Karpas-422 (cell line): ENCODE results near the gene MAP3K10. TPM values are rescaled to one million over a fixed set of nuclear protein-coding genes. Genes with fewer than 3 reads are reported as not detected.
"Not testable (repeated sequence)": the region's sequence is repeated elsewhere in the genome, so short reads cannot be mapped to it uniquely, and the experiment has no call there.

Experiments used
- DNase-seq: peaks from one replicate; pipeline ENCODE4 v3.0.0-alpha.2; 2015
- H2AFZ ChIP-seq: fragments of 200-600 bp; sonication (generic); 2 replicates; pipeline ENCODE4 v1.6.1; 2014; ENCODE audit warnings: antibody characterized with exemption, low read length, mixed read lengths
- H3K27ac ChIP-seq: fragments of 200-600 bp; sonication (generic); 2 replicates; pipeline ENCODE4 v1.5.1; 2014; ENCODE audit warnings: mild to moderate bottlenecking, low read length, moderate library complexity
- H3K27me3 ChIP-seq: fragments of 200-600 bp; sonication (generic); 2 replicates; pipeline ENCODE4 v1.6.1; 2014; ENCODE audit warnings: low read length, mixed read lengths
- H3K36me3 ChIP-seq: fragments of 200-600 bp; sonication (generic); 2 replicates; pipeline ENCODE4 v1.6.1; 2014; ENCODE audit warnings: low read length, mixed read lengths; ENCODE audit not compliant: insufficient read depth
- H3K4me1 ChIP-seq: fragments of 200-600 bp; sonication (generic); 2 replicates; pipeline ENCODE4 v1.6.1; 2014; ENCODE audit warnings: mild to moderate bottlenecking, low read length, mixed read lengths
- H3K4me2 ChIP-seq: fragments of 200-600 bp; sonication (generic); 2 replicates; pipeline ENCODE4 v1.6.1; 2014; ENCODE audit warnings: low read length, low read depth, mild to moderate bottlenecking; ENCODE audit not compliant: poor library complexity, severe bottlenecking
- H3K4me3 ChIP-seq: fragments of 200-600 bp; sonication (generic); 2 replicates; pipeline ENCODE4 v1.5.1; 2014; ENCODE audit warnings: mild to moderate bottlenecking, antibody characterized with exemption, low read length, mixed read lengths
- H3K79me2 ChIP-seq: fragments of 200-600 bp; sonication (generic); 2 replicates; pipeline ENCODE4 v1.6.1; 2014; ENCODE audit warnings: mild to moderate bottlenecking, low read length, mixed read lengths
- H3K9ac ChIP-seq: fragments of 200-600 bp; sonication (generic); 2 replicates; pipeline ENCODE4 v1.6.0; 2014; ENCODE audit warnings: low read length
- H3K9me2 ChIP-seq: fragments of 200-600 bp; sonication (generic), shearing (Covaris generic); replicated peaks from 2 replicates; pipeline ENCODE4 v1.6.0; 2014; ENCODE audit warnings: mild to moderate bottlenecking, low read length, moderate library complexity; ENCODE audit not compliant: insufficient read depth
- H3K9me3 ChIP-seq: fragments of 300-700, 200-600 bp; sonication (generic); 2 replicates; pipeline ENCODE4 v1.6.1; 2014; ENCODE audit warnings: low read length, mixed read lengths
- H4K20me1 ChIP-seq: fragments of 200-600 bp; sonication (generic); 2 replicates; pipeline ENCODE4 v1.6.1; 2014; ENCODE audit warnings: mild to moderate bottlenecking, antibody characterized with exemption, low read length, low read depth; ENCODE audit not compliant: insufficient read depth
- total RNA-seq: library from RNA; depleted of rRNA; stranded (reverse); fragments of >200 nt; shearing (Covaris generic); gene quantifications from 2 replicates; pipeline ENCODE4 v1.2.3, GENCODE V29; 2014; ENCODE audit warnings: low replicate concordance

The MAP3K10 gene
- total RNA-seq, 1 experiment from 2014 or later, result 7.6 TPM

GRCh38 chr19:40165362-40165937 lies 25.8 kb upstream of the MAP3K10 start:
- no peak overlapping the region for H3K4me2 ChIP-seq
- no peaks in the 10 kb centered on the region for H3K9me2 ChIP-seq
- no peaks in the 10 kb centered on the region for H3K9me3 ChIP-seq
- no peak overlapping the region for H3K4me3 ChIP-seq
- no peaks in the 10 kb centered on the region for H3K4me1 ChIP-seq
- no peak overlapping the region for H3K27ac ChIP-seq
- H3K36me3 ChIP-seq, result no peaks in the 10 kb centered on the region
- H3K27me3 ChIP-seq, result no peaks in the 10 kb centered on the region
- DNase-seq, result peak; percentile 84
- no peaks in the 10 kb centered on the region for H3K79me2 ChIP-seq
- no peaks in the 10 kb centered on the region for H4K20me1 ChIP-seq
- no peak overlapping the region for H2AFZ ChIP-seq
- H3K9ac ChIP-seq, result no peak overlapping the region

DNA sequence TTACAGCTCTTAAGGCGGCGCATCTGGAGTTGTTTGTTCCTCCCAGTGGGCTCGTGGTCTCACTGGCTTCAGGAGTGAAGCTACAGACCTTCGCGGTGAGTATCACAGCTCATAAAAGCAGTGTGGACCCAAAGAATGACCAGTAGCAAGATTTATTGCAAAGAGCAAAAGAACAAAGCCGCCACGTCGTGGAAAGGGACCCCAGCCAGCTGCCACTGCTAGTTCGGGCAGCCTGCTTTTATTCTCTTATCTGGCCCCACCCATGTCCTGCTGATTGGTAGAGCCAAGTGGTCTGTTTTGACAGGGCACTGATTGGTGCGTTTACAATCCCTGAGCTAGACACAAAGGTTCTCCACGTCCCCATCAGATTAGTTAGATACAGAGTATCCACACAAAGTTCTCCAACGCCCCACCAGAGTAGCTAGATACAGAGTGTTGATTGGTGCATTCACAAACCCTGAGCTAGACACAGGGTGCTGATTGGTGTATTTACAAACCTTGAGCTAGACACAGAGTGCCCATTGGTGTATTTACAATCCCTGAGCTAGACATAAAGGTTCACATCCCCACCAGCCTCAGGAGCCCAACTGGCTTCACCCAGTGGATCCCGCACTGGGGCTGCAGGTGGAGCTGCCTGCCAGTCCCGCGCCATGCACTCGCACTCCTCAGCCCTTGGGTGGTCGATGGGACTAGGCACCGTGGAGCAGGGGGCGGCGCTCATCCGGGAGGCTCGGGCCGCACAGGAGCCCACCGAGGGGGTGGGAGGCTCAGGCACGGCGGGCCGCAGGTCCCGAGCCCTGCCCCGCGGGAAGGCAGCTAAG lies 21.5 kb upstream of the MAP3K10 start:
- H3K27me3 ChIP-seq, H3K36me3 ChIP-seq, H3K4me1 ChIP-seq, DNase-seq, H3K9ac ChIP-seq, H3K4me2 ChIP-seq, H2AFZ ChIP-seq, H3K79me2 ChIP-seq, H3K9me2 ChIP-seq, H3K9me3 ChIP-seq, H4K20me1 ChIP-seq, H3K27ac ChIP-seq, H3K4me3 ChIP-seq: not testable (repeated sequence)

DNA sequence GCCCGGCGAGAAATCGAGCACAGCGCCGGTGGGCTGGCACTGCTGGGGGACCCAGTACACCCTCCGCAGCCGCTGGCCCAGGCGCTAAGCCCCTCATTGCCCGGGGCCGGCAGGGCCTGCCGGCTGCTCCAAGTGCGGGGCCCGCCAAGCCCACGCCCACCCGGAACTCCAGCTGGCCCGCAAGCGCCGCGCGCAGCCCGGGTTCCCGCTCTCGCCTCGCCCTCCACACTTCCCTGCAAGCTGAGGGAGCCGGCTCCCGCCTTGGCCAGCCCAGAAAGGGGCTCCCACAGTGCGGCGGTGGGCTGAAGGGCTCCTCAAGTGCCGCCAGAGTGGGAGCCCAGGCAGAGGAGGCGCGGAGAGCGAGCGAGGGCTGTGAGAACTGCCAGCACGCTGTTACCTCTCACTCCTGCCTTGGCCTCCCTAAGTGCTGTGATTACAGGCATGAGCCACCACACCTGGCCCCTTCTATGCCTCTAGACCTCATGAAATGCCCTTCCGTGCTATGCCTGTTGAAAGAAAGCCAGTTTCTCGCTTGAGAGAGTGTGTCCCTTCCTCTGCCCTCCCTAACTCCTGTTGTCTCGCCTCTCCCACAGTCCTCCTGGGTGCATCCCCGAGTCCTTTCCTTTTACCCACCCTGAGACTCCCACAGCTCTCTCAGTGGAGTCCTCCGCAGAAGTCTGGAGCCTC lies 20.8 kb upstream of the MAP3K10 start:
- DNase-seq, H3K36me3 ChIP-seq, H3K79me2 ChIP-seq, H3K9ac ChIP-seq, H3K4me1 ChIP-seq, H3K4me3 ChIP-seq, H3K4me2 ChIP-seq, H4K20me1 ChIP-seq, H3K27ac ChIP-seq, H3K27me3 ChIP-seq, H3K9me3 ChIP-seq, H2AFZ ChIP-seq, H3K9me2 ChIP-seq: not testable (repeated sequence)

GRCh38 chr19:40171293-40171692 lies 19.9 kb upstream of the MAP3K10 start:
- H3K79me2 ChIP-seq, H3K27me3 ChIP-seq, H4K20me1 ChIP-seq, H2AFZ ChIP-seq, H3K9me3 ChIP-seq, H3K27ac ChIP-seq, H3K36me3 ChIP-seq, H3K9ac ChIP-seq, H3K4me1 ChIP-seq, DNase-seq, H3K4me3 ChIP-seq, H3K9me2 ChIP-seq, H3K4me2 ChIP-seq: not testable (repeated sequence)

- H3K4me2 ChIP-seq, result no peak overlapping the region
- no peak for DNase-seq
- H2AFZ ChIP-seq, result no peak overlapping the region
- no peaks in the 10 kb centered on the region for H4K20me1 ChIP-seq
- no peaks in the 10 kb centered on the region for H3K27me3 ChIP-seq
- no peak overlapping the region for H3K9ac ChIP-seq
- no peaks in the 10 kb centered on the region for H3K9me3 ChIP-seq
- no peaks in the 10 kb centered on the region for H3K4me1 ChIP-seq
- H3K79me2 ChIP-seq, result no peaks in the 10 kb centered on the region
- no peak overlapping the region for H3K27ac ChIP-seq
- H3K9me2 ChIP-seq, result no peaks in the 10 kb centered on the region
- H3K36me3 ChIP-seq, result no peaks in the 10 kb centered on the region
- H3K4me3 ChIP-seq, result no peak overlapping the region
Observed at GRCh38 chr19:40174092-40174491, 17.1 kb upstream of the MAP3K10 start.

DNA sequence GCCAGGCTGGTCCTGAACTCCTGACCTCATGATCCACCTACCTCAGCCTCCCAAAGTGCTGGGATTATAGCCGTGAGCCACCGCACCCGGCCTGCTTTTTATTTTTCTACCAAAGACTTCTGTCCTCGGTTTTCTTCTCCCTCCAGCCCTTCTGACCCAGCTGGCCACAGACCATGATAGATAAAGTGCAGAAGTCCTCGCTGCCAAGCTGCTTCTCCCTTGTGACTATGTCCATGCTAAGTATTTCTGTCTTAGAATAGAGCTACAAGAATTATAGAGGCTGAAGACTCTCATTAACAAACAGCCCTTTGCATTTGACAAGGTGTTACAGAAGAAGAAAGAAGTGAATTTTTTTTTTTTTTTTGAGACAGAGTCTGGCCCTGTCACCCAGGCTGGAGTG lies 15.4 kb upstream of the MAP3K10 start:
- no peak overlapping the region for H3K9ac ChIP-seq
- H3K36me3 ChIP-seq, result no peaks in the 10 kb centered on the region
- H3K79me2 ChIP-seq, result no peaks in the 10 kb centered on the region
- H4K20me1 ChIP-seq, result no peaks in the 10 kb centered on the region
- H3K9me3 ChIP-seq, result no peaks in the 10 kb centered on the region
- no peak overlapping the region for H3K4me3 ChIP-seq
- H3K27me3 ChIP-seq, result no peaks in the 10 kb centered on the region
- H3K4me2 ChIP-seq, result no peak overlapping the region
- no peak overlapping the region for H2AFZ ChIP-seq
- H3K4me1 ChIP-seq, result no peaks in the 10 kb centered on the region
- no peaks in the 10 kb centered on the region for H3K9me2 ChIP-seq
- no peak for DNase-seq
- no peak overlapping the region for H3K27ac ChIP-seq

GRCh38 chr19:40177286-40178070 lies 13.7 kb upstream of the MAP3K10 start:
- Histone ChIP-seq H3K9me2 (no peaks in the 10 kb centered on the region), H3K27me3 (no peaks in the 10 kb centered on the region), H3K79me2 (no peaks in the 10 kb centered on the region), H3K4me1 (no peaks in the 10 kb centered on the region), H3K9ac (no peak overlapping the region), H2AFZ (no peak overlapping the region), H3K9me3 (no peaks in the 10 kb centered on the region), H3K27ac (no peak overlapping the region), H3K36me3 (no peaks in the 10 kb centered on the region), H3K4me2 (no peak overlapping the region), H4K20me1 (no peaks in the 10 kb centered on the region), H3K4me3 (no peak overlapping the region)
- DNase-seq, result no peak

DNA sequence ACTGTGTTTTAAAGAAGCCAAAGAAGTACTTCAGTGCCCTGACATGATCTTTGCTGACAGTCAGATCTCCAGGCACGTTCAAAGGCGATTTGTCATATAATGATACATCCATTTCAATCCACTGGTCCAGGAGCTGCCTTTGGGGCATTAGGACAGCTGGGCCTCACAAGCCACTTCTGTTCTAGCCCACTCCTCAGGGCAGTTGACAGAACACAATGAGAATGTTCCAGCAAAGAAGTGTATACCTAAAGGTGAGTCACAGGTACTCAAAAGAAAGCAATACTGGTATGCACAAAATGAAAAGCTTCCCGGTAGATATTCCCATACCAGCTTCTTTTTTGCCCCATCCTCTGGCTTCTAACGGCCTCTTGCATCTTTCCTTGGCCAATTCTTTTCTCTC lies 12.5 kb upstream of the MAP3K10 start:
- no peaks in the 10 kb centered on the region for H3K79me2 ChIP-seq
- no peak overlapping the region for H3K4me3 ChIP-seq
- no peaks in the 10 kb centered on the region for H4K20me1 ChIP-seq
- H2AFZ ChIP-seq, result no peak overlapping the region
- H3K36me3 ChIP-seq, result no peaks in the 10 kb centered on the region
- H3K9me3 ChIP-seq, result no peaks in the 10 kb centered on the region
- no peaks in the 10 kb centered on the region for H3K9me2 ChIP-seq
- H3K4me2 ChIP-seq, result no peak overlapping the region
- H3K4me1 ChIP-seq, result no peaks in the 10 kb centered on the region
- H3K9ac ChIP-seq, result no peak overlapping the region
- no peak overlapping the region for H3K27ac ChIP-seq
- no peaks in the 10 kb centered on the region for H3K27me3 ChIP-seq
- no peak for DNase-seq
